Endothelial cell of umbilical vein (primary cell): ENCODE results near the gene ST6GALNAC4. TPM values are rescaled to one million over a fixed set of nuclear protein-coding genes. Genes with fewer than 3 reads are reported as not detected.

Experiments
- BruUV-seq: library from RNA; stranded (reverse); fragments of 400-500 nt; replicated peaks from 2 replicates; lab custom pipeline; 2021; lab: Mats Ljungman, UMichigan
- CTCF ChIA-PET: fragments of 300-600, 350-600 bp; sonication (Branson Sonifier 250); formaldehyde crosslinking; loops from one replicate; lab custom pipeline; 2021; ENCODE audit warnings: antibody characterized with exemption, inconsistent platforms; lab: Charles Lee
- POLR2A ChIA-PET: fragments of 300-600, 350-600 bp; sonication (Branson Sonifier 250); formaldehyde crosslinking; loops from one replicate; lab custom pipeline; 2021; ENCODE audit warnings: antibody characterized with exemption, inconsistent platforms; lab: Charles Lee
- DNase-seq: peaks from one replicate; pipeline ENCODE4 v3.0.0-alpha.2; 2011; ENCODE audit warnings: low read depth, low spot score
- FAIRE-seq: peaks from 2 replicates; lab custom pipeline; 2011; peaks lifted over from hg19 to GRCh38; lab: Jason Lieb, UNC
- H2AFZ ChIP-seq: 2 replicates; pipeline ENCODE4 v1.6.0; 2012; ENCODE audit warnings: low read depth, low read length, control low read depth, inconsistent platforms
- H3K27ac ChIP-seq: 2 replicates; pipeline ENCODE4 v1.5.1; 2011; ENCODE audit warnings: low read depth, mild to moderate bottlenecking, control low read depth, low read length, moderate library complexity; ENCODE audit not compliant: insufficient read depth
- H3K27me3 ChIP-seq, 2 experiments: 2 replicates each; pipeline versions ENCODE4 v1.6.0 to v1.6.1; 2011; ENCODE audit warnings: low read length in 2 of 2, mixed read lengths in 1 of 2; ENCODE audit not compliant: control insufficient read depth in 2 of 2, insufficient read depth in 2 of 2
- H3K36me3 ChIP-seq, 2 experiments: 2 replicates in 1 of 2; 3 replicates in 1 of 2; pipeline ENCODE4 v1.5.1; 2011; ENCODE audit warnings: low read length in 2 of 2, mild to moderate bottlenecking in 1 of 2, moderate library complexity in 1 of 2; ENCODE audit not compliant: control insufficient read depth in 2 of 2, insufficient read depth in 2 of 2; ENCODE audit errors: extremely low read depth in 1 of 2
- H3K4me1 ChIP-seq: 3 replicates; pipeline ENCODE4 v1.5.1; 2011; ENCODE audit warnings: mild to moderate bottlenecking, low read length; ENCODE audit not compliant: control insufficient read depth, insufficient read depth; ENCODE audit errors: extremely low read depth
- H3K4me2 ChIP-seq: 2 replicates; pipeline ENCODE4 v1.6.1; 2011; ENCODE audit warnings: low read length, control low read depth, mixed read lengths; ENCODE audit not compliant: insufficient read depth
- H3K4me3 ChIP-seq, 3 experiments: fragments of 200-600 bp in 1 of 3; sonication (generic), shearing (Covaris generic) in 1 of 3; replicated peaks in 1 of 3; 2 replicates each; pipeline ENCODE4 v1.5.1; 2011 to 2016; ENCODE audit warnings: control low read depth in 3 of 3, low read length in 3 of 3, mild to moderate bottlenecking in 2 of 3, inconsistent platforms in 1 of 3, low read depth in 1 of 3, moderate library complexity in 1 of 3; ENCODE audit not compliant: insufficient read depth in 1 of 3
- H3K79me2 ChIP-seq: 2 replicates; pipeline ENCODE4 v1.6.0; 2012; ENCODE audit warnings: low read length, inconsistent platforms; ENCODE audit not compliant: control insufficient read depth, insufficient read depth
- H3K9ac ChIP-seq: replicated peaks from 2 replicates; pipeline ENCODE3; 2011; ENCODE audit warnings: low read length, control low read depth; ENCODE audit not compliant: insufficient read depth; ENCODE audit errors: extremely low read depth
- H3K9me1 ChIP-seq: replicated peaks from 3 replicates; pipeline ENCODE4 v1.6.0; 2011; ENCODE audit warnings: mild to moderate bottlenecking, low read length; ENCODE audit not compliant: control insufficient read depth, insufficient read depth; ENCODE audit errors: extremely low read depth
- H3K9me3 ChIP-seq: replicated peaks from 2 replicates; pipeline ENCODE4 v1.5.1; 2012; ENCODE audit warnings: low read length, inconsistent platforms; ENCODE audit not compliant: control insufficient read depth, insufficient read depth
- H4K20me1 ChIP-seq: replicated peaks from 2 replicates; pipeline ENCODE3; 2011; ENCODE audit warnings: mild to moderate bottlenecking, low read length; ENCODE audit not compliant: control insufficient read depth, insufficient read depth; ENCODE audit errors: extremely low read depth
- CTCF ChIP-seq, 2 donors: IDR thresholded peaks; 1 replicate in 1 of 2; 2 replicates in 1 of 2; pipeline ENCODE4 v1.5.1; 2011; ENCODE audit warnings: low read length in 2 of 2, mild to moderate bottlenecking in 2 of 2, moderate library complexity in 2 of 2, control low read depth in 1 of 2, inconsistent platforms in 1 of 2, low read depth in 1 of 2; ENCODE audit not compliant: insufficient read depth in 1 of 2; ENCODE audit errors: extremely low read depth in 1 of 2
- EZH2 ChIP-seq: IDR thresholded peaks from 2 replicates; pipeline ENCODE4 v1.6.1; 2012; ENCODE audit warnings: borderline replicate concordance, low read depth, mild to moderate bottlenecking, moderate library complexity, low read length, inconsistent platforms; ENCODE audit not compliant: severe bottlenecking
- FOS ChIP-seq: IDR thresholded peaks from 2 replicates; pipeline ENCODE4 v1.6.1; 2011; ENCODE audit warnings: mild to moderate bottlenecking, low read length, moderate library complexity, borderline replicate concordance; ENCODE audit not compliant: insufficient read depth
- GATA2 ChIP-seq: IDR thresholded peaks from 2 replicates; pipeline ENCODE4 v1.7.0; 2011; ENCODE audit warnings: low read depth, mild to moderate bottlenecking, moderate library complexity, mixed read lengths, low read length; ENCODE audit not compliant: insufficient read length, insufficient read depth
- JUN ChIP-seq: IDR thresholded peaks from 2 replicates; pipeline ENCODE4 v1.6.1; 2011; ENCODE audit warnings: borderline replicate concordance, low read depth; ENCODE audit not compliant: insufficient read length, insufficient read depth
- MAX ChIP-seq: IDR thresholded peaks from 2 replicates; pipeline ENCODE4 v1.6.1; 2011; ENCODE audit not compliant: insufficient read depth, insufficient read length
- MYC ChIP-seq: IDR thresholded peaks from one replicate; pipeline ENCODE4 v1.6.1; 2011; ENCODE audit warnings: mild to moderate bottlenecking, low read depth, low read length
- POLR2A ChIP-seq: IDR thresholded peaks from 2 replicates; pipeline ENCODE4 v1.6.1; 2012; ENCODE audit warnings: low read depth, mild to moderate bottlenecking, control low read depth, low read length
- POLR2AphosphoS5 ChIP-seq: IDR thresholded peaks from 2 replicates; pipeline ENCODE4 v1.6.1; 2012; ENCODE audit warnings: low read depth, mild to moderate bottlenecking, control low read depth, low read length, moderate library complexity; ENCODE audit not compliant: insufficient read depth
- dilution Hi-C: fragments of 300-500 bp; cut with MboI; formaldehyde crosslinking; loops from one replicate; pipeline ENCODE4 v1.15.0; 2019; ENCODE audit warnings: low sequenced_read_pairs; ENCODE audit not compliant: extremely low pct_ligation_motif_present
- intact Hi-C: fragments of 100-400 bp; cut with micrococcal nuclease; formaldehyde crosslinking; loops from one replicate; pipeline ENCODE4 v1.10.0; 2022
- polyA plus RNA-seq, 4 experiments: library from polyadenylated mRNA; depleted of rRNA in 3 of 4; stranded (reverse) in 3 of 4; unstranded in 1 of 4; fragments of >200 nt; gene quantifications; 2 replicates each; pipeline versions ENCODE4 v1.2.1 to v1.2.3, GENCODE V29; 2011 to 2012; ENCODE audit warnings: missing spikeins in 1 of 4
- total RNA-seq: library from RNA; stranded (reverse); gene quantifications from 2 replicates; pipeline ENCODE4 v1.2.3, GENCODE V29; 2021

Gene ST6GALNAC4
- total and polyA plus RNA-seq, 2 donors (not counting 3 experiments of a cell fraction or from before 2014, with no cell fraction given): 45.9 to 85.3 TPM

GRCh38 chr9:127920794-127921193, 4.0 kb upstream of the ST6GALNAC4 start:
- Histone ChIP-seq H2AFZ (no peak overlapping the region), H3K9ac (no peak overlapping the region), H3K4me3 (no peak overlapping the region), H3K9me3 (no peaks in the 10 kb centered on the region), H4K20me1 (no peaks in the 10 kb centered on the region), H3K27ac (no peak overlapping the region), H3K9me1 (no peaks in the 10 kb centered on the region), H3K27me3 (no peaks in the 10 kb centered on the region), H3K36me3 (no peaks in the 10 kb centered on the region), H3K4me2 (no peak overlapping the region), H3K79me2 (peaks cover 9% of the 10 kb centered on the region), H3K4me1 (peaks cover 31% of the 10 kb centered on the region)
- ChIA-PET CTCF (interaction anchor here (0.6 to 4.5 kb wide), 29 partner anchors 9 to 706 kb away, joined by 3 to 38 read pairs (median 4); partner anchors contain the start of genes AK1, CDK9, ENG and PIP5KL1), POLR2A (interaction anchor here (0.6 kb wide), 1 partner anchor 556 kb away, joined by 3 read pairs; no protein-coding TSS in a partner anchor)
- dilution Hi-C loops: no loop called here
- TF ChIP-seq POLR2AphosphoS5 (no peak), MYC (no peak), EZH2 (no peak), POLR2A (no peak), FOS (no peak), JUN (no peak), CTCF (IDR thresholded peaks at IDR 0.05; ENCODE audit: extremely low read depth in 1 of 2, insufficient read depth in 1 of 2, low read depth in 1 of 2, low read length in 2 of 2) (no peak), GATA2 (no peak), MAX (no peak)
- intact Hi-C loops: loop anchor here (1.0 kb wide), 2 partner anchors 185 to 330 kb away; partner anchors contain the start of gene TOR2A
- no TSS peak for BruUV-seq
- DNase-seq: no peak
- FAIRE-seq: no peak
